Activated T-helper 2 cell treated with anti-CD3 and anti-CD28 coated beads, Interferon-gamma antibody, Interleukin-2, Interleukin-4, amounts not matched to agents 10 μg/mL and 5 μg/mL and 100 μg/mL, durations not matched to agents 14 hours and 24 hours and 36 hours (primary cell): ENCODE results near the gene IFT122. TPM values are rescaled to one million over a fixed set of nuclear protein-coding genes. Genes with fewer than 3 reads are reported as not detected.
"Not testable (repeated sequence)": the region's sequence is repeated elsewhere in the genome, so short reads cannot be mapped to it uniquely, and the experiment has no call there.

Experiments used
- DNase-seq: peaks from one replicate; pipeline ENCODE4 v3.0.0; 2021; ENCODE audit warnings: low spot score
- H3K27ac Mint-ChIP-seq: one replicate; pipeline ENCODE4 v1.8.0; 2021; ENCODE audit warnings: mixed read lengths
- H3K27me3 Mint-ChIP-seq: one replicate; pipeline ENCODE4 v1.8.0; 2021; ENCODE audit warnings: low read depth, mixed read lengths
- H3K36me3 Mint-ChIP-seq: one replicate; pipeline ENCODE4 v1.8.0; 2021; ENCODE audit warnings: low read depth, mixed read lengths
- H3K4me1 Mint-ChIP-seq: one replicate; pipeline ENCODE4 v1.8.0; 2021; ENCODE audit warnings: low read depth, mixed read lengths
- H3K4me3 Mint-ChIP-seq: one replicate; pipeline ENCODE4 v1.8.0; 2021; ENCODE audit warnings: low read depth, mild to moderate bottlenecking, moderate library complexity, mixed read lengths
- H3K9me3 Mint-ChIP-seq: one replicate; pipeline ENCODE4 v1.8.0; 2021; ENCODE audit warnings: mixed read lengths
- intact Hi-C: fragments of 100-400 bp; cut with micrococcal nuclease; formaldehyde crosslinking; loops from one replicate; pipeline ENCODE4 v1.15.1; 2023
- total RNA-seq: library from RNA; stranded (reverse); gene quantifications from 2 replicates; pipeline ENCODE4 v1.2.3, GENCODE V29; 2022

The IFT122 gene
- total RNA-seq, 1 donor from 2014 or later: 15.7 TPM

DNA sequence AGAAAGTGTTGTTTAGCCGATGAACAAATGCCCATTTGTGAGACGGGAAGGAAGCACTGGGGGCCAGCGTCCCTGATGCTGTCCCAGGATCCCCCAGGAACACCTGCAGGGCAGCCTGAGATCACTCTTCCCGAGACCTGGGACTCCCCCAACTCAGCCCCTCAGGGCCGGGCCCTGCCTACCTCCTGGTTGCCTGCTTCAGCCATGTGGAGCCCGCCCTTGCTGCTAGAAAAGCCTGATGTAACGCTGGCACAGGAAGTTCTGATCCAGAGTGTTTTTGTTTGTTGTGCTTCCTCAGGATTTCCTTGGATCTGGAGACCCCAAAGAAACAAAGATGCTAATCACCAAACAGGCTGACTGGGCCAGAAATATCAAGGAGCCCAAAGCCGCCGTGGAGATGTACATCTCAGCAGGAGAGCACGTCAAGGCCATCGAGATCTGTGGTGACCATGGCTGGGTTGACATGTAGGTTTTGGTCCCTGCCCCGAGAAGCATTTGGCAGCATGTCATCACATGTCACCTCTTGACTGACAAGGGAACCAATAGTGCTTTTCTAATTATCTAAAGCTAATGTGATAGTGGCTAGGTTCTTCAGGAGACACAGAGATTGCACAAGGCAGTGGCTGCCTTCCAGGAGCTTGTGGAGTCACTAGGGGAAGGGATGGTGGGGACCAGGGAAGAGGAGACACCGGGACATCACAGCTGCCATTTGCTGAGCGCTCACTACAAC is 59.7 kb downstream of the IFT122 start:
- H3K36me3 Mint-ChIP-seq, DNase-seq, H3K9me3 Mint-ChIP-seq, H3K27me3 Mint-ChIP-seq, H3K4me1 Mint-ChIP-seq, H3K4me3 Mint-ChIP-seq, H3K27ac Mint-ChIP-seq, intact Hi-C loops: not testable (repeated sequence)

DNA sequence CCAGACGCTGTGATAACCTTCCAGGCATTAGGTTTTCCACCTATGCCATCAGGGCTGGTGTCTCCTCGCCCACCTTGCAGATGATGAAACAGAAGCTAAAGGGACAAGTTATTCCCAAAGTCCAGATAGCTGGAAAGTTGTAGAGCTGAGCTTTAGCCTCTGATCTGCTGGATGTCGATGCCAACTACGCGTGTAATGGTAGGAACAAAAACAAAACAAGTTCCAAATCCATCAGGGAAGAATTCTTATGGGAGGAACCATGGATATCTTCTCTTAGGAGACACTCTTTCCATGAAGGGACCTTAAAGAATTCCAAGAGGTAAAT is 60.3 kb downstream of the IFT122 start:
- Mint-ChIP-seq H3K27ac (no peak overlapping the region), H3K4me3 (no peak overlapping the region), H3K36me3 (no peaks in the 10 kb centered on the region), H3K9me3 (no peaks in the 10 kb centered on the region), H3K4me1 (no peaks in the 10 kb centered on the region), H3K27me3 (no peaks in the 10 kb centered on the region)
- DNase-seq: no peak
- intact Hi-C loops: no loop called here

DNA sequence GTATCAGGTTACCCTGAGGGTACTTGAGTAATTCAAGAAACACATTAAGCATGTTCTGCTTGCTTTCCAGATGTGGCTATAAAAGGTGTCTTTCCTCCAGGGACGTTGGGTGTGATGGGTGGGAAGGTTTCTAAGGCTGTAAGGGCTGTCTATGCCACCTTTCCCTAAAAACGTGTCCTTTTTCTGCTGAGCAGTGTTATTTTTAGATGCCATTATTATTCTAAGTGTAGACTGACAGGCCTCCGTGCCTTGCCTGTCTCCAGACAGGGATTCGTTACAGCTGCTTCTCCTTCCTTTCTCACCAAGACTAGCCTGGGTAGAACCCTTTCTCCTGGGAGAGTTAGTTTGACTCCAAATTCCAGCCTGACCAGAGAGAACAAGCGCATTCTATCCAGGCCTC is 61.6 kb downstream of the IFT122 start:
- intact Hi-C loops: no loop called here
- DNase-seq: no peak
- Mint-ChIP-seq H3K27ac (no peak overlapping the region), H3K9me3 (no peaks in the 10 kb centered on the region), H3K27me3 (no peaks in the 10 kb centered on the region), H3K4me1 (no peaks in the 10 kb centered on the region), H3K36me3 (no peaks in the 10 kb centered on the region), H3K4me3 (no peak overlapping the region)

DNA sequence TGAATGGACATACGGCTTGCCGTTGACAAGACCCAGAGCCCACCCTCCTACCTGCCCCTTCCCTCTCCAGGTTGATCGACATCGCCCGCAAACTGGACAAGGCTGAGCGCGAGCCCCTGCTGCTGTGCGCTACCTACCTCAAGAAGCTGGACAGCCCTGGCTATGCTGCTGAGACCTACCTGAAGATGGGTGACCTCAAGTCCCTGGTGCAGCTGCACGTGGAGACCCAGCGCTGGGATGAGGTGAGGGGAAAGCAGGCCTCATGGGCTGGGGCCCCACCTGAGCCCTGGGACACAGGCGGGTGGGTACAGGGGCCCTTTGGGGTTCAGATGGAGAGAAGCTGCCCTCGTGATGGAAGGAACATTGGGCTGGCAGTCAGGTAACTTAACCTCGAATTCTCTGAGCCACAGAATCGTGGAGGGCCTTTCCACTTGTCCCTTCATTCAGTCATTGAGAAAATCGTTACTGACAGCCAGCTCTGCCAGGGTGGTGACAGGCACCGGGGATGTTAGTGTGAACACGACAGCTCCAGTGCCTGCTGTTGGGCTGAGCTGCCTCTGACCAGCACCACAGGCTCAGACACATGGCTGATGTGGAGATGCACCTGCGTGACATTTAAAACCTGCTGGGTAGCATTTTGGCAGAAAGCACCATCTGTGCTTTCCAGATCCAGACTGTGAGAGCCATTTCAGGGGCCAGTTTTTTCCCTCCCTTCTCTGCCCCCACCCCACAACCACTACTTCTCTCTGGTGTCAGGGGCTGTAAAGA is 62.8 kb downstream of the IFT122 start:
- DNase-seq: no peak
- intact Hi-C loops: no loop called here
- Mint-ChIP-seq H3K9me3 (no peaks in the 10 kb centered on the region), H3K27ac (no peak overlapping the region), H3K27me3 (no peaks in the 10 kb centered on the region), H3K4me3 (no peak overlapping the region), H3K36me3 (no peaks in the 10 kb centered on the region), H3K4me1 (no peaks in the 10 kb centered on the region)

DNA sequence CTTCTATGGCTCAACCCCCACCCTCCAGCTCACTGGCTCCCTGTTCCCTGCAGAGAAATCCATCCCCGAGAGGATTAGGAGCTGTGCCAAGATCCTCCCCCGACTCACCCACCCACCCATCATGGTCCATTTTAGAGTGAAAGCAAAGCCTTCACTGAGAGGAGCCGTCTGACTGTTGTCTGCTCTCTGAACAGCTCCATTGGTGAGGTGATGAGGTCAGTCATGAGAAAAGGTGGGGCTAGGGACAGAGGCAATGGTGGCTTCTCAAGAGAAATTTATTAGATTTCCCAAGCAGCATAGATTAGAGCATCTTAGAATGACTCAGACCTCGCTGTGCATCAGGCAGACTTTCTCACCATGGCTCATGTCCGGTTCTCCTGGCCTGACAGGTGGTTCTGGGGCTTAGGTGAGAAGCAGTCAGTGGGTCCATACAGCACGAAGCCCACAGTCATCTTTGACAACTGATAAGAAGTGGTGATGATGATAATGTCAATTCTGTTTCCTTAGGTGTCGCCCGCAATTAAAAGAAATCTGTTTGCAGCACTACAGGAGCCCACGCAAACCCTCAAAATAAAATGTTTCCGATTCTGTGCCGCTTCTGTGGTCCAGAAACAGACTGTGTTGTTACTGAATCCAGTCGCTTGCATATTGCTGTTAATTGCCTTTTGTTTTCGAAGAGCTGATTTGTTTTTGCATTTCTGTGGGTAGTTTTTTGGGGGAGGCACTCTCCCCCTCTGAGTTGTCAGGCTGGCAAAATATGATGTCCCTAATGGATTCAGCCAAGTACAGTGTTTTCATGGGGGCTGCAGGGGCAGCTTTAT is 63.7 kb downstream of the IFT122 start:
- Mint-ChIP-seq H3K36me3 (no peaks in the 10 kb centered on the region), H3K4me3 (no peak overlapping the region), H3K4me1 (no peaks in the 10 kb centered on the region), H3K9me3 (no peaks in the 10 kb centered on the region), H3K27ac (no peak overlapping the region), H3K27me3 (no peaks in the 10 kb centered on the region)
- intact Hi-C loops: no loop called here
- DNase-seq: no peak

DNA sequence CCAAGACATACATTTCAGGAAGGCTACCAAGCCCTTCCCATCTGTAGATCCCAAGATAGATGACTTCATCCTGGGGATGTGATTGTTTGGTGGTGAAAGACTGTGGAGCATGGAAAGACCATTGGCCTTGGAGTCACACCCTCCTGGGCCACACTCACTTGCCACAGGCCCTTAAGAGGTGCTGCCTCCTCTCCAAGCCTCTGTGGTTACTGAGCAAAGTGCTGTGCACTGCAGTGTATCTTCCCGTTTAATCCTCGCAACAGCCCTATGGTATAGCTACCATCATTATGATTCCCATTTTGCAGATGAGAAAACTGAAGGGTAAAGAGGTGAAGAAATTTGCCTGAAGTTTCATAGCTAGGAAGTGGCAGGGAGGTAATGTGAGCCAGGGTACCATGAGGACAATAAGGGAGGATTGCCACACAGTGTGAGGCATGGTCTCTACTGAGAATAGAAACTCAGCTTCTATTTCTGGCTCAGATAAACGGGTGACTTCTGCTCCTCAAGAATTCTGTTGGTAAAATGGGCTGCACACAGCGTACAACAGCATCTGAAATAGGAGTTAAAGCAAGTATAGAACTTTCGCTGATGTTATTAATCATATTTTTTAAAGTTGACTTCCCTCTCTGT is 64.6 kb downstream of the IFT122 start:
- H3K36me3 Mint-ChIP-seq: no peaks in the 10 kb centered on the region
- no peak overlapping the region for H3K27ac Mint-ChIP-seq
- H3K4me3 Mint-ChIP-seq: no peak overlapping the region
- DNase-seq: no peak
- intact Hi-C loops: no loop called here
- no peaks in the 10 kb centered on the region for H3K4me1 Mint-ChIP-seq
- no peaks in the 10 kb centered on the region for H3K9me3 Mint-ChIP-seq
- no peaks in the 10 kb centered on the region for H3K27me3 Mint-ChIP-seq

DNA sequence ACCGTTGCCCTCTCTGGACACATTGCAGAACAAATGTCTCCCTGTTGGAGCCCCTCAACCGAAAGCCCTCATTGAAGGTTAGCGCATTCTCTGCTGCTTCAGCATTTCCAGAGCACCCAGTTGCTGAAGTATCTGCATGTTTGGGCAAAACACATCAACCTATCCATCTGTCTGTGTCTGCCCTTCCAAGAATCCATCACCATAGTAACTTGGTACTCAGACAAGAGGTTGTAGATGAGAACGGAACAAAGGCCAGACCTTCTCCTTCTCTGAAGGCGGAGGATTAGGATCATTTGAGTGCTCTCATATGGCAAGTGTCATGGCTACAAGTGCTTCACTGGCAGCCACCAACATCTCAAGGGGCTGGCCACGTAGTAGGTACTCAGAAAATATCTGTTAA is 65.3 kb downstream of the IFT122 start:
- Mint-ChIP-seq H3K4me3 (no peak overlapping the region), H3K27me3 (no peaks in the 10 kb centered on the region), H3K4me1 (no peaks in the 10 kb centered on the region), H3K27ac (no peak overlapping the region), H3K9me3 (no peaks in the 10 kb centered on the region), H3K36me3 (no peaks in the 10 kb centered on the region)
- intact Hi-C loops: no loop called here
- no peak for DNase-seq

DNA sequence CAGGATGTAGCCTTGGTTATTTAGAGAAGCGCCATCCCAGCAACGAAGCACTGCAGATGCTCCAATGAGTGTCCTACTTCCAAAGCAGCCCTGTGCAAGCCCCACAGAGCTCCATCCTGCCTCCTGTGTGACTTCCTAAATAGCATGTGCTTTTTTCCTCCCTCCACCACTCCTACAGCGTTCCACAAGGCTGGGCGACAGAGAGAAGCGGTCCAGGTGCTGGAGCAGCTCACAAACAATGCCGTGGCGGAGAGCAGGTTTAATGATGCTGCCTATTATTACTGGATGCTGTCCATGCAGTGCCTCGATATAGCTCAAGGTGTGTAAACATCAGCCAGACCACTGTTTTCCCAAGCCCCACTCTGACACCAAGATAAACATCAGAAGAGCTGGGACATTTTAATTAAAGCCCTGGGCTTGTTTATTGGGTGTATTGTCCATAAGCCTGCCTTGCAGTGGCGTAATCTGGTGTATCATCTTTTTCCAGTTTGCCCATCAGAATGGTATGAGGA is 66.3 kb downstream of the IFT122 start:
- Mint-ChIP-seq H3K4me3 (no peak overlapping the region), H3K27me3 (no peaks in the 10 kb centered on the region), H3K36me3 (no peaks in the 10 kb centered on the region), H3K27ac (no peak overlapping the region), H3K4me1 (no peaks in the 10 kb centered on the region), H3K9me3 (no peaks in the 10 kb centered on the region)
- no peak for DNase-seq
- intact Hi-C loops: no loop called here

DNA sequence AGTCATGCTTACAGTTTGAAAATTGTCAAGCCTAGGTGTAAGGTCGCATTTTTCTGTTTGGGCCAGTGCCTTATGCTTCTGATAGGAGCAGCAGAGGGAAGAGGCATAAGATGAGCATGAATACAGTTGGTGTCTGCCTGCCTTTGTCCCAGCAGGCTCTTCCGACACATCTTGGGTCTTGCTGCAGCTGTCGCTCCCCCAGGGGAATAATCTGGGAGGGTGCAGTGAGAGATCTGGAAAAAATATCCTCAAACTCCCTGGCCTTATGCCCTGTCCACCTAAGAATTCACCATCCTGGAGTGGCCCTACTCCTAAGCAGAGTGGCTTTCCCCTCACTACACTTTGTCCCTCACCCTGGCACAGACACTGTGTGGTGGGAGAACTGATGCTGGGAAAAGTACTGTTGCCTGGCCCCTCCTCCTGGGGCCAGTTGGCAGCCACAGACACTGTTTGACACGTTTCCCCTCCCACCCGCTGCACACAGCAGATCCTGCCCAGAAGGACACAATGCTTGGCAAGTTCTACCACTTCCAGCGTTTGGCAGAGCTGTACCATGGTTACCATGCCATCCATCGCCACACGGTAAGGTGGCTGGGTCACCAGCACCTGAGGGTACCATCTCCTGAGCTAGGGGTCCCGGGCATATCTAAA is 67.3 kb downstream of the IFT122 start:
- no peaks in the 10 kb centered on the region for H3K9me3 Mint-ChIP-seq

DNA sequence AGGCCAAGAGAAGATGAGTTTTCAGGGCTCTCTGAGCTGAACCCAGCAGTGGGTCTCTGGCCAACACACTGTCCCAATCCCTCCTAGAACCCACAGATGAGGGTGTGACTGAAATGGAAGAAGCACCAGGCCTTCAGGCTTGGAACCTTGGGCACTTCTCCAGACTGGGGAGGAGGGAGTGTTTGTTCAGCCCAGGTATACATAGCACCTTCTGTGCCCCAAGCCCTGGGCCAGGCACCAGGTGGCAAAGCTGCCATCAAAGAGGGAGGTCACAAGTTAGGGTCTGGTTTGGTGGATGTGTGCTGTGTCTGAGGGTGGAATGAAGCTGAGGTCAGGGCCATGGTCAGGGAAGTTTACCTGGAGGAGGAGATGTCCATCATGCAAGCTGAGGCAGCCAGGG is 72.6 kb downstream of the IFT122 start:
- Mint-ChIP-seq H3K9me3 (no peaks in the 10 kb centered on the region), H3K36me3 (no peaks in the 10 kb centered on the region), H3K4me1 (no peaks in the 10 kb centered on the region), H3K4me3 (no peak overlapping the region), H3K27ac (no peak overlapping the region), H3K27me3 (no peaks in the 10 kb centered on the region)
- DNase-seq: no peak
- intact Hi-C loops: no loop called here

More for the DNA sequence above, 67.3 kb downstream of the IFT122 start:
- Mint-ChIP-seq H3K4me3 (no peak overlapping the region), H3K27me3 (no peaks in the 10 kb centered on the region), H3K4me1 (no peaks in the 10 kb centered on the region), H3K27ac (no peak overlapping the region), H3K36me3 (no peaks in the 10 kb centered on the region)
- DNase-seq: no peak
- intact Hi-C loops: no loop called here

DNA sequence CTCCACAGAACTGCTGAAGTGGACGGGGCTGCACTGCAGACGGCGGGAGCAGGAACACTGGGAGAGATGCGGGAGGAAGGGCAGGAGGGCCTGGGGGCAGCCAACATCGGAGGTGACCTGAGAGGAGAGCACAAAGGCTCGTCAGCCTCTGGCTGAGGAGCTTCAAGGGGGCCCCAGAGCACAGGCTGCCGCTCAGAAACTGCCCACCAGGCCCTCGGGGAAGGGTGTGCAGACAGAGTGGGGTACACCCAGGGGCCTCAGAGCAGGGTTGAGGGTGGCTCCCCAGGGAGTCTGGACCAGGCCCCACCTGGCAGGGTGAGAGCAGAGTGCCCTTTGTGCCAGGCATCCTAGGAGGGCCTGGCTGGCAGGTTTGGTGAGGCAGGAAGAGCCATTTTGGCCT is 73.7 kb downstream of the IFT122 start:
- no peak overlapping the region for H3K4me3 Mint-ChIP-seq

DNA sequence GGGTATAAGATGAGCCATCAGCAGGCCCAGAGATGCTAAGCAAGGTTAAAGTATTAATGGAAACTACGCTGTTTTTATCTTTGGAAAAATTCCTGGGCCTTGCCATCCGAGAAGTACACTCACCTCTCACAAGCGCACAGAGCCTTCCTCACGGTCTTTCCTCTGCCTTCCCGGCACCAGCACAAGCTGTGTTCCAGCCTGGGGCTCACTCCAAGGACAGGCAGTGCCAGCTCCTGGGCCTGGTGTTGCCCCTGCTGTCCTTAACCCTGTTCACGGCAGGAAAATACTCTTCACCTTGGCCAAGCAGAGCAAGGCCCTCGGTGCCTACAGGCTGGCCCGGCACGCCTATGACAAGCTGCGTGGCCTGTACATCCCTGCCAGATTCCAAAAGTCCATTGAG is 74.1 kb downstream of the IFT122 start:
- DNase-seq: no peak
- no peaks in the 10 kb centered on the region for H3K36me3 Mint-ChIP-seq
- H3K4me3 Mint-ChIP-seq: no peak overlapping the region
- no peaks in the 10 kb centered on the region for H3K9me3 Mint-ChIP-seq
- H3K4me1 Mint-ChIP-seq: no peaks in the 10 kb centered on the region
- intact Hi-C loops: no loop called here
- no peak overlapping the region for H3K27ac Mint-ChIP-seq
- no peaks in the 10 kb centered on the region for H3K27me3 Mint-ChIP-seq

More for the DNA sequence above, 73.7 kb downstream of the IFT122 start:
- Mint-ChIP-seq H3K27ac (no peak overlapping the region), H3K36me3 (no peaks in the 10 kb centered on the region), H3K4me1 (no peaks in the 10 kb centered on the region), H3K27me3 (no peaks in the 10 kb centered on the region), H3K9me3 (no peaks in the 10 kb centered on the region)
- DNase-seq: no peak
- intact Hi-C loops: no loop called here
